Activated CD8-positive, alpha-beta memory T cell treated with anti-CD3 and anti-CD28 coated beads, Interleukin-2, amount 50 U/mL, for 1 hour (primary cell): Measurements from ENCODE around the gene EEF2.
"Not testable (repeated sequence)": the region's sequence is repeated elsewhere in the genome, so short reads cannot be mapped to it uniquely, and the experiment has no call there.

Source experiments
- DNase-seq: peaks from one replicate; pipeline ENCODE4 v3.0.0-alpha.2; 2020; ENCODE audit errors: extremely low read depth

Gene EEF2

GRCh38 chr19:3944018-3944721 lies 41.1 kb downstream of the EEF2 start:
- no peak for DNase-seq

GRCh38 chr19:3942790-3943409 lies 42.4 kb downstream of the EEF2 start:
- no peak for DNase-seq

GRCh38 chr19:3938300-3938950 lies 46.8 kb downstream of the EEF2 start:
- not testable (repeated sequence) for DNase-seq

- DNase-seq = no peak
These were observed 48.5 kb downstream of the EEF2 start for GRCh38 chr19:3936506-3937442.

GRCh38 chr19:3932931-3933810 lies 52.1 kb downstream of the EEF2 start, which contains the start of gene NMRK2:
Gene NMRK2, plus strand, starts transcription at chr19:3933069. Its CDS starts 603 bp downstream, at chr19:3933672.
- DNase-seq = no peak

GRCh38 chr19:3931041-3931440 lies 54.2 kb downstream of the EEF2 start:
- no peak for DNase-seq
